Breast epithelium (tissue), 3 donors: ENCODE results near the gene CXCR6.

Experiments
- POLR2A ChIP-seq: fragments of 450-650 bp; IDR thresholded peaks from one replicate; pipeline ENCODE4 v1.6.1; 2016; ENCODE audit warnings: antibody characterized with exemption, mild to moderate bottlenecking, moderate library complexity
- POLR2AphosphoS5 ChIP-seq, 3 donors: sonication (generic); formaldehyde crosslinking; IDR thresholded peaks; one replicate each; pipeline ENCODE4 v1.6.1; 2017; ENCODE audit warnings: antibody characterized with exemption in 3 of 3
- TF ChIP-seq, protein P1 (sequence below), 3 donors: fragments of 450-650 bp; IDR thresholded peaks; one replicate each; pipeline ENCODE4 v1.5.1; 2016 to 2017; ENCODE audit warnings: antibody characterized with exemption in 3 of 3, mild to moderate bottlenecking in 3 of 3, moderate library complexity in 3 of 3

GRCh38 chr3:45950686-45951600, 7.7 kb downstream of the CXCR6 start:
- TF ChIP-seq, protein P1, sequence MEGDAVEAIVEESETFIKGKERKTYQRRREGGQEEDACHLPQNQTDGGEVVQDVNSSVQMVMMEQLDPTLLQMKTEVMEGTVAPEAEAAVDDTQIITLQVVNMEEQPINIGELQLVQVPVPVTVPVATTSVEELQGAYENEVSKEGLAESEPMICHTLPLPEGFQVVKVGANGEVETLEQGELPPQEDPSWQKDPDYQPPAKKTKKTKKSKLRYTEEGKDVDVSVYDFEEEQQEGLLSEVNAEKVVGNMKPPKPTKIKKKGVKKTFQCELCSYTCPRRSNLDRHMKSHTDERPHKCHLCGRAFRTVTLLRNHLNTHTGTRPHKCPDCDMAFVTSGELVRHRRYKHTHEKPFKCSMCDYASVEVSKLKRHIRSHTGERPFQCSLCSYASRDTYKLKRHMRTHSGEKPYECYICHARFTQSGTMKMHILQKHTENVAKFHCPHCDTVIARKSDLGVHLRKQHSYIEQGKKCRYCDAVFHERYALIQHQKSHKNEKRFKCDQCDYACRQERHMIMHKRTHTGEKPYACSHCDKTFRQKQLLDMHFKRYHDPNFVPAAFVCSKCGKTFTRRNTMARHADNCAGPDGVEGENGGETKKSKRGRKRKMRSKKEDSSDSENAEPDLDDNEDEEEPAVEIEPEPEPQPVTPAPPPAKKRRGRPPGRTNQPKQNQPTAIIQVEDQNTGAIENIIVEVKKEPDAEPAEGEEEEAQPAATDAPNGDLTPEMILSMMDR (IDR thresholded peaks at IDR 0.05), result no peak
- no peak for TF ChIP-seq POLR2AphosphoS5 (IDR thresholded peaks at IDR 0.05)
- TF ChIP-seq POLR2A, result no peak
